Measurements from ENCODE around the gene SDK2.

SDK2 gene

GRCh38 chr17:73569762-73570319 is 74.4 kb downstream of the SDK2 start:
- no peak for DNase-seq (ENCODE audit: insufficient read length, low spot score)
- no peak for FAIRE-seq
- no peak for TF ChIP-seq POLR2A (IDR thresholded peaks at IDR 0.05; ENCODE audit: low read depth, low read length)

GRCh38 chr17:73568934-73569333 is 75.3 kb downstream of the SDK2 start:
- TF ChIP-seq POLR2A (IDR thresholded peaks at IDR 0.05; ENCODE audit: low read depth, low read length), result no peak
- FAIRE-seq, result no peak
- DNase-seq (ENCODE audit: insufficient read length, low spot score), result no peak

- no peak for TF ChIP-seq POLR2A (IDR thresholded peaks at IDR 0.05; ENCODE audit: low read depth, low read length)
- DNase-seq (ENCODE audit: insufficient read length, low spot score) (no peak), FAIRE-seq (no peak)
Measured at GRCh38 chr17:73566905-73567782, 77.1 kb downstream of the SDK2 start.

GRCh38 chr17:73564843-73565242 is 79.4 kb downstream of the SDK2 start:
- no peak for DNase-seq (ENCODE audit: insufficient read length, low spot score)
- TF ChIP-seq POLR2A (IDR thresholded peaks at IDR 0.05; ENCODE audit: low read depth, low read length), result no peak
- FAIRE-seq, result no peak

GRCh38 chr17:73562896-73563295 is 81.3 kb downstream of the SDK2 start:
- no peak for FAIRE-seq
- DNase-seq (ENCODE audit: insufficient read length, low spot score), result no peak
- no peak for TF ChIP-seq POLR2A (IDR thresholded peaks at IDR 0.05; ENCODE audit: low read depth, low read length)

GRCh38 chr17:73561111-73561510 is 83.1 kb downstream of the SDK2 start:
- no peak for TF ChIP-seq POLR2A (IDR thresholded peaks at IDR 0.05; ENCODE audit: low read depth, low read length)
- no peak for DNase-seq (ENCODE audit: insufficient read length, low spot score)
- no peak for FAIRE-seq

- DNase-seq (ENCODE audit: insufficient read length, low spot score) (no peak), FAIRE-seq (no peak)
- no peak for TF ChIP-seq POLR2A (IDR thresholded peaks at IDR 0.05; ENCODE audit: low read depth, low read length)
Measured at GRCh38 chr17:73560661-73561060, 83.6 kb downstream of the SDK2 start.

GRCh38 chr17:73559532-73559931 is 84.7 kb downstream of the SDK2 start:
- TF ChIP-seq POLR2A (IDR thresholded peaks at IDR 0.05; ENCODE audit: low read depth, low read length), result no peak
- FAIRE-seq, result no peak
- DNase-seq (ENCODE audit: insufficient read length, low spot score), result no peak

GRCh38 chr17:73555199-73555960 is 88.9 kb downstream of the SDK2 start:
- FAIRE-seq (no peak), DNase-seq (ENCODE audit: insufficient read length, low spot score) (no peak)
- TF ChIP-seq POLR2A (IDR thresholded peaks at IDR 0.05; ENCODE audit: low read depth, low read length), result no peak

GRCh38 chr17:73554498-73554897 is 89.7 kb downstream of the SDK2 start:
- TF ChIP-seq POLR2A (IDR thresholded peaks at IDR 0.05; ENCODE audit: low read depth, low read length), result no peak
- no peak for FAIRE-seq
- DNase-seq (ENCODE audit: insufficient read length, low spot score), result no peak

- no peak for TF ChIP-seq POLR2A (IDR thresholded peaks at IDR 0.05; ENCODE audit: low read depth, low read length)
- FAIRE-seq (no peak), DNase-seq (ENCODE audit: insufficient read length, low spot score) (no peak)
Measured at GRCh38 chr17:73553311-73553710, 90.9 kb downstream of the SDK2 start.

- no peak for FAIRE-seq
- no peak for DNase-seq (ENCODE audit: insufficient read length, low spot score)
- TF ChIP-seq POLR2A (IDR thresholded peaks at IDR 0.05; ENCODE audit: low read depth, low read length), result no peak
Measured at GRCh38 chr17:73552300-73553048, 91.8 kb downstream of the SDK2 start.

- no peak for TF ChIP-seq POLR2A (IDR thresholded peaks at IDR 0.05; ENCODE audit: low read depth, low read length)
- no peak for FAIRE-seq
- no peak for DNase-seq (ENCODE audit: insufficient read length, low spot score)
Measured at GRCh38 chr17:73551759-73552158, 92.5 kb downstream of the SDK2 start.

- no peak for DNase-seq (ENCODE audit: insufficient read length, low spot score)
- no peak for TF ChIP-seq POLR2A (IDR thresholded peaks at IDR 0.05; ENCODE audit: low read depth, low read length)
- FAIRE-seq, result no peak
Measured at GRCh38 chr17:73551144-73551543, 93.1 kb downstream of the SDK2 start.
